GM12878 (cell line): ENCODE data around the gene CMA1. TPM values are rescaled to one million over a fixed set of nuclear protein-coding genes. Genes with fewer than 3 reads are reported as not detected.
A peak's percentile ranks its signal among the peaks of the same experiment; 100 is the strongest.

Experiments used
- ATAC-seq: fragments of 200-7000 bp; cut with Tn5 transposase; 3 replicates; pipeline ENCODE4 v1.9.1; 2020; ENCODE audit warnings: mild to moderate bottlenecking, moderate library complexity
- BruUV-seq: library from RNA; stranded (reverse); fragments of 400-500 nt; replicated peaks from 2 replicates; lab custom pipeline; 2021; lab: Mats Ljungman, UMichigan
- CTCF ChIA-PET: fragments of 300-600 bp; sonication (Branson Sonifier 250); formaldehyde crosslinking; extraction: SDS; loops from one replicate; lab custom pipeline; 2021; ENCODE audit warnings: inconsistent platforms; lab: Yijun Ruan, JAX
- POLR2A ChIA-PET: fragments of 350-600 bp; formaldehyde crosslinking; extraction: SDS; loops from one replicate; lab custom pipeline; 2021; ENCODE audit warnings: inconsistent platforms; lab: Charles Lee
- RAD21 ChIA-PET: fragments of 300-600 bp; sonication (Branson Sonifier 250); formaldehyde crosslinking; loops from one replicate; lab custom pipeline; 2023; ENCODE audit warnings: antibody characterized with exemption; ENCODE audit not compliant: unreplicated experiment; lab: Charles Lee
- SMC1A ChIA-PET: fragments of 300-600 bp; sonication (Branson Sonifier 250); formaldehyde crosslinking; loops from one replicate; lab custom pipeline; 2023; ENCODE audit not compliant: unreplicated experiment, uncharacterized antibody; lab: Charles Lee
- DNase-seq: peaks from one replicate; pipeline ENCODE4 v3.0.0-alpha.2; 2011; ENCODE audit warnings: low read depth, low spot score
- FAIRE-seq: peaks from 3 replicates; lab custom pipeline; 2011; peaks lifted over from hg19 to GRCh38; lab: Jason Lieb, UNC
- H2AFZ ChIP-seq: 2 replicates; pipeline ENCODE4 v1.6.0; 2011; ENCODE audit warnings: low read depth, low read length, control low read depth; ENCODE audit not compliant: control insufficient read depth
- H3K27ac ChIP-seq: 2 replicates; pipeline ENCODE4 v1.5.1; 2011; ENCODE audit warnings: control low read depth; ENCODE audit not compliant: control insufficient read depth, insufficient read depth
- H3K27me3 ChIP-seq, 2 experiments: replicated peaks in 1 of 2; 2 replicates each; pipeline versions ENCODE4 v1.6.0 to v1.6.1; 2011; ENCODE audit warnings: low read length in 1 of 2; ENCODE audit not compliant: control insufficient read depth in 2 of 2, insufficient read depth in 2 of 2
- H3K36me3 ChIP-seq, 2 experiments: 2 replicates each; pipeline ENCODE4 v1.5.1; 2011; ENCODE audit warnings: low read length in 1 of 2; ENCODE audit not compliant: control insufficient read depth in 2 of 2, insufficient read depth in 2 of 2
- H3K4me1 ChIP-seq: 2 replicates; pipeline ENCODE4 v1.6.1; 2011; ENCODE audit warnings: mild to moderate bottlenecking, low read length, moderate library complexity, mixed read lengths; ENCODE audit not compliant: control insufficient read depth, insufficient read depth
- H3K4me2 ChIP-seq: 2 replicates; pipeline ENCODE4 v1.6.0; 2011; ENCODE audit warnings: control low read depth; ENCODE audit not compliant: control insufficient read depth, insufficient read depth
- H3K4me3 ChIP-seq: fragments of 200-600 bp; sonication (generic); 2 replicates; pipeline ENCODE4 v1.5.1; 2016
- H3K79me2 ChIP-seq: 2 replicates; pipeline ENCODE4 v1.6.0; 2011; ENCODE audit warnings: low read length; ENCODE audit not compliant: control insufficient read depth, insufficient read depth
- H3K9ac ChIP-seq: 2 replicates; pipeline ENCODE4 v1.8.0; 2011; ENCODE audit warnings: low read length, control low read depth, mixed read lengths; ENCODE audit not compliant: control insufficient read depth, insufficient read depth
- H3K9me3 ChIP-seq: replicated peaks from 3 replicates; pipeline ENCODE4 v1.5.1; 2011; ENCODE audit warnings: mild to moderate bottlenecking, low read length; ENCODE audit not compliant: control insufficient read depth, insufficient read depth
- H4K20me1 ChIP-seq: 2 replicates; pipeline ENCODE4 v1.6.0; 2011; ENCODE audit not compliant: control insufficient read depth, insufficient read depth
- FOXK2 ChIP-seq: fragments of 450-650 bp; IDR thresholded peaks from 2 replicates; pipeline ENCODE4 v1.6.1; 2017; ENCODE audit warnings: mild to moderate bottlenecking, moderate library complexity
- GABPA ChIP-seq: IDR thresholded peaks from 2 replicates; pipeline ENCODE4 v1.6.1; 2014; ENCODE audit warnings: antibody characterized with exemption, low read depth, mild to moderate bottlenecking, inconsistent platforms
- HCFC1 ChIP-seq: fragments of 150-350 bp; IDR thresholded peaks from 2 replicates; pipeline ENCODE4 v1.6.1; 2014; ENCODE audit warnings: low read length
- KLF5 ChIP-seq: fragments of 450-650 bp; IDR thresholded peaks from 2 replicates; pipeline ENCODE4 v1.6.1; 2014; ENCODE audit warnings: mild to moderate bottlenecking; ENCODE audit not compliant: partially characterized antibody
- MEF2B ChIP-seq: fragments of 450-650 bp; IDR thresholded peaks from 2 replicates; pipeline ENCODE4 v1.6.1; 2018; ENCODE audit warnings: mild to moderate bottlenecking, moderate library complexity; ENCODE audit not compliant: partially characterized antibody, poor library complexity, severe bottlenecking
- STAT3 ChIP-seq: IDR thresholded peaks from 2 replicates; pipeline ENCODE4 v1.6.1; 2011; ENCODE audit warnings: low read depth, low read length, improper control_type of control experiment
- ZNF622 ChIP-seq: fragments of 450-650 bp; IDR thresholded peaks from 2 replicates; pipeline ENCODE4 v1.6.1; 2017; ENCODE audit warnings: mild to moderate bottlenecking, inconsistent platforms
- ZZZ3 ChIP-seq: IDR thresholded peaks from 2 replicates; pipeline ENCODE4 v1.6.1; 2011; ENCODE audit warnings: low read depth; ENCODE audit not compliant: control insufficient read depth, insufficient read length
- WGBS: methylation state at CpG from one replicate; pipeline ENCODE4 v1.1.6; 2016; ENCODE audit warnings: low lambda C conversion rate; ENCODE audit not compliant: insufficient replicate concordance, insufficient coverage; ENCODE audit errors: missing lambda C conversion rate; 5-methylcytosine and 5-hydroxymethylcytosine counted together
- in situ Hi-C: fragments of 300-500 bp; cut with MboI; formaldehyde crosslinking; loops from 9 replicates; pipeline ENCODE4 v1.14.3; 2018; ENCODE audit warnings: mixed read lengths
- intact Hi-C: fragments of 100-400 bp; cut with micrococcal nuclease; formaldehyde crosslinking; loops from one replicate; pipeline ENCODE4 v1.14.2; 2022; ENCODE audit not compliant: unreplicated experiment
- polyA plus RNA-seq, 11 experiments: library from polyadenylated mRNA; depleted of rRNA in 4 of 11; unstranded in 6 of 11; stranded (reverse) in 5 of 11; fragments of >200 nt; fragmentation: Nextera tagmentation in 4 of 11; fragmentation: Illumina TruSeq in 1 of 11; extraction: Ambion mirVana in 4 of 11; extraction: Trizol in 1 of 11; gene quantifications; 1 replicate in 1 of 11; 2 replicates in 10 of 11; pipeline versions ENCODE4 v1.2.1 to v1.2.3, GENCODE V29; 2011 to 2016; ENCODE audit warnings: inconsistent platforms in 2 of 11, missing spikeins in 2 of 11, low read depth in 1 of 11
- total RNA-seq, 4 experiments: library from RNA; depleted of rRNA in 3 of 4; stranded (reverse); fragments of >200 nt in 3 of 4; fragmentation: Illumina TruSeq in 1 of 4; extraction: Trizol in 1 of 4; gene quantifications; 2 replicates each; pipeline versions ENCODE4 v1.2.1 to v1.2.3, GENCODE V29; 2013 to 2021
- TF ChIP-seq, protein P1 (sequence below): fragments of 450-650 bp; IDR thresholded peaks from 2 replicates; pipeline ENCODE4 v1.6.1; 2017; ENCODE audit warnings: mild to moderate bottlenecking, moderate library complexity

The CMA1 gene
- total and polyA plus RNA-seq, 10 of the 15 experiments (the other 5 are each of a cell fraction or from before 2014, with no cell fraction given): not detected

DNA sequence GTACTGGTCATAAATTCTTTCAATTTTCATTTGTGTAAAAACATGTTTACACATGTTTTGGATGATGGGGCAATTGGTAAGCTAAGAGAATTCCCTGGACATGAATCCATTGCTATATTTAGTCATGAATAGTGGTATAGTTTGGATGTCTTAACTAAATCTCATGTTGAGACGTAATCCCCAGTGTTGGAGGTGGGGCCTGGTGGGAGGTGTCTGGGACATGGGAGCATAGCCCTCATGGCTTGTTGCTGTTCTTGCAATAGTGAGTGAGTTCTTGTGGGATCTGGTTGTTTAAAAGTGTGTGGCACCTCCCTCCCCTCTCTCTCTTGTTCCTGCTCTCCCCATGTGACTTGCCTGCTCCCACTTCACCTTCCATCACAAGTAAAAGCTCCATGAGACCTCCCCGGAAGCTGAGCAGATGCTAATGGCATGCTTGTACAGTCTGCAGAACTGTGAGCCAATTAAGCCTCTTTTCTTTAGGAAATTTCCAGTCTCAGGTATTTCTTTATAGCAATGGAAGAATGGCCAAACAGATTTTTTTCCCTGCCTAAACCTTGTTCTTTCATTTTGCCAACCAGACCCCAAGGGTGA, 34.4 kb upstream of the CMA1 start:
- TF ChIP-seq ZZZ3: no peak
- 0 out of 2 replicates have a peak, but pooled peaks have one; percentile 22 for TF ChIP-seq FOXK2
- no peak for TF ChIP-seq STAT3
- no peak for TF ChIP-seq MEF2B
- TF ChIP-seq, protein P1, sequence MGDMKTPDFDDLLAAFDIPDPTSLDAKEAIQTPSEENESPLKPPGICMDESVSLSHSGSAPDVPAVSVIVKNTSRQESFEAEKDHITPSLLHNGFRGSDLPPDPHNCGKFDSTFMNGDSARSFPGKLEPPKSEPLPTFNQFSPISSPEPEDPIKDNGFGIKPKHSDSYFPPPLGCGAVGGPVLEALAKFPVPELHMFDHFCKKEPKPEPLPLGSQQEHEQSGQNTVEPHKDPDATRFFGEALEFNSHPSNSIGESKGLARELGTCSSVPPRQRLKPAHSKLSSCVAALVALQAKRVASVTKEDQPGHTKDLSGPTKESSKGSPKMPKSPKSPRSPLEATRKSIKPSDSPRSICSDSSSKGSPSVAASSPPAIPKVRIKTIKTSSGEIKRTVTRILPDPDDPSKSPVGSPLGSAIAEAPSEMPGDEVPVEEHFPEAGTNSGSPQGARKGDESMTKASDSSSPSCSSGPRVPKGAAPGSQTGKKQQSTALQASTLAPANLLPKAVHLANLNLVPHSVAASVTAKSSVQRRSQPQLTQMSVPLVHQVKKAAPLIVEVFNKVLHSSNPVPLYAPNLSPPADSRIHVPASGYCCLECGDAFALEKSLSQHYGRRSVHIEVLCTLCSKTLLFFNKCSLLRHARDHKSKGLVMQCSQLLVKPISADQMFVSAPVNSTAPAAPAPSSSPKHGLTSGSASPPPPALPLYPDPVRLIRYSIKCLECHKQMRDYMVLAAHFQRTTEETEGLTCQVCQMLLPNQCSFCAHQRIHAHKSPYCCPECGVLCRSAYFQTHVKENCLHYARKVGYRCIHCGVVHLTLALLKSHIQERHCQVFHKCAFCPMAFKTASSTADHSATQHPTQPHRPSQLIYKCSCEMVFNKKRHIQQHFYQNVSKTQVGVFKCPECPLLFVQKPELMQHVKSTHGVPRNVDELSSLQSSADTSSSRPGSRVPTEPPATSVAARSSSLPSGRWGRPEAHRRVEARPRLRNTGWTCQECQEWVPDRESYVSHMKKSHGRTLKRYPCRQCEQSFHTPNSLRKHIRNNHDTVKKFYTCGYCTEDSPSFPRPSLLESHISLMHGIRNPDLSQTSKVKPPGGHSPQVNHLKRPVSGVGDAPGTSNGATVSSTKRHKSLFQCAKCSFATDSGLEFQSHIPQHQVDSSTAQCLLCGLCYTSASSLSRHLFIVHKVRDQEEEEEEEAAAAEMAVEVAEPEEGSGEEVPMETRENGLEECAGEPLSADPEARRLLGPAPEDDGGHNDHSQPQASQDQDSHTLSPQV: no peak
- no peak for TF ChIP-seq ZNF622
- TF ChIP-seq HCFC1: no peak
- no peak for TF ChIP-seq GABPA
- TF ChIP-seq KLF5: no peak
- in situ Hi-C loops (no loop called here), intact Hi-C loops (no loop called here)
- FAIRE-seq (no peak), ATAC-seq (no peak), DNase-seq (no peak)
- ChIA-PET POLR2A (no interaction called here), CTCF (no interaction called here), SMC1A (no interaction called here), RAD21 (no interaction called here)
- Histone ChIP-seq H3K79me2 (no peaks in the 10 kb centered on the region), H3K9ac (no peak overlapping the region), H3K4me2 (no peak overlapping the region), H3K27ac (no peak overlapping the region), H2AFZ (no peak overlapping the region), H3K4me1 (no peaks in the 10 kb centered on the region), H4K20me1 (no peaks in the 10 kb centered on the region), H3K4me3 (no peak overlapping the region), H3K36me3 (no peaks in the 10 kb centered on the region), H3K9me3 (no peaks in the 10 kb centered on the region; the same call in 1 of the 3 replicates), H3K27me3 (no peaks in the 10 kb centered on the region)
- no TSS peak for BruUV-seq
- 34% methylated on average over 2 of the region's 2 CpGs for WGBS
